Measurements from ENCODE around the gene SH3GL1. TPM values are rescaled to one million over a fixed set of nuclear protein-coding genes. Genes with fewer than 3 reads are reported as not detected.

SH3GL1 gene
- total and polyA plus RNA-seq, 9 of the 15 experiments (the other 6 are each of a cell fraction or from before 2014, with no cell fraction given) = 1.7 to 75.3 (median 25.7) TPM

GRCh38 chr19:4376028-4376670, 24.2 kb downstream of the SH3GL1 start (continued):
- TF ChIP-seq TFAP4 (CRISPR knock-in tag; IDR thresholded peaks at IDR 0.05; ENCODE audit: borderline replicate concordance) (no peak), BRCA1 (IDR thresholded peaks at IDR 0.05) (no peak), BRCA1 (CRISPR knock-in tag; IDR thresholded peaks at IDR 0.05) (no peak), POLR2A (conservative IDR thresholded peaks at IDR 0.05) (no peak), ZNF184 (CRISPR knock-in tag; IDR thresholded peaks at IDR 0.05) (no peak), ZNF586 (CRISPR knock-in tag; conservative IDR thresholded peaks at IDR 0.05) (no peak), FOXO4 (CRISPR knock-in tag; IDR thresholded peaks at IDR 0.05) (no peak), PTBP1 (IDR thresholded peaks at IDR 0.05; ENCODE audit: low read depth, low read length) (no peak), TAF7 (tag; IDR thresholded peaks at IDR 0.05) (no peak), ZNF780A (CRISPR knock-in tag; IDR thresholded peaks at IDR 0.05) (no peak), IFI16 (CRISPR knock-in tag; IDR thresholded peaks at IDR 0.05) (no peak), REST (IDR thresholded peaks at IDR 0.05; ENCODE audit: borderline replicate concordance) (no peak), REST (CRISPR knock-in tag; IDR thresholded peaks at IDR 0.05; ENCODE audit: low read depth) (no peak), CBX8 (IDR thresholded peaks at IDR 0.05; ENCODE audit: borderline replicate concordance, extremely low read depth, low read depth, low read length, poor library complexity, severe bottlenecking) (no peak), CREB1 (IDR thresholded peaks at IDR 0.05) (no peak), CREB1 (CRISPR knock-in tag; IDR thresholded peaks at IDR 0.05) (no peak), SMAD2 (IDR thresholded peaks at IDR 0.05; ENCODE audit: low read depth, low read length) (no peak)
- TF ChIP-seq, protein P1, sequence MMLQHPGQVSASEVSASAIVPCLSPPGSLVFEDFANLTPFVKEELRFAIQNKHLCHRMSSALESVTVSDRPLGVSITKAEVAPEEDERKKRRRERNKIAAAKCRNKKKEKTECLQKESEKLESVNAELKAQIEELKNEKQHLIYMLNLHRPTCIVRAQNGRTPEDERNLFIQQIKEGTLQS (IDR thresholded peaks at IDR 0.05) = no peak
- TF ChIP-seq, protein P1 (CRISPR knock-in tag; conservative IDR thresholded peaks at IDR 0.05) = no peak

Data from K562 (cell line).